Fibroblast of skin of back (primary cell): Measurements from ENCODE around the gene HOXC12.

Source experiments
- DNase-seq: peaks from one replicate; pipeline ENCODE4 v3.0.0-alpha.2; 2013

Gene HOXC12

DNA sequence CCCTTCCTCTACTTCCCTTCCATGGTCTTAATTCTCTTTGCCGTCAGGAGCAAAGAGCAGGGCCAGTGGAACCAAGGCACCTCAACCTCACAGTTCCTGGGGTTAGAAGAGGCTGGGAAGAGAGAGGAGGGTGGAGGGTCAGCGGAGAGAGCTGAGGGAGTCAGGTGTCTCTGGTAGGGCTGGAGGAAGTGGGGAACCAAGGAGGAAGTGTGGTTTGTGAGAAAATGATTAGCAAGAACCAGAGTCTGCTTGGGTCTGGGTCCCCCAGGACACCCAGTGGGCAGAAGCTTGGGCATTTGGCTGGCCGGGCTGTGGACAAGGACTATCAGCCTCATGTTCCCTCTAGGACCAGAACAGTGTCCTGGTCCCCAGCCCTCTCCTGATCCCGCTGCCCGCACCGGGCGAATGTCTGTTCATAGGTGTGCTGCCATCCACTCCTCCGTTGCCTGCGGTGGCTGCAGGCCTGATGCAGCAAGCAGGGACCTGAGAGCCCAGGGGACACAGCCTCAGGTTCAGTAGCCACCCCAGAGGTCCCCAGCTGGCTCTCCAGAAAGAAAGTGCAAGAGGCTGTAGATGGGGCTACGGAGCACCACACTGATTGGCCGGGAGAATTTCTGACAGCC lies 2.3 kb downstream of the HOXC12 start:
- DNase-seq = no peak

DNA sequence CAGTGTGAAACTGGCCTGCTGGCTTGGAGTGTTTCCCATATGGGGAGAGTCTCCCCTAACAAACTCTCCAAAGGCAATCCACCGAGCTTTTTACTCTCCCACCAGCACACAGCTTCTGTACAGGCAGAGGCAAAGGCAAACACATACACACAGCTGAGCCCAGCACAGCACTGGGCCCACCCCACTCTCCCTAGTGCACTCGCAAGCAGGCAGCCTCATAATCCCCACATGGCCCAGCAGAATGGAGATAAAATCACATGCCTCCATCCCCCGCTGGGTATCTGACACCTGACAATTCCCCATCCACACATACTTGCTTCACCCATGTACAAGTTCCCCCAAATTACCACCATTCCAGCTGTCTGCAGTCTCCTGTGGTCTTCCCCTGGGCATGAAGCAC lies 3.4 kb downstream of the HOXC12 start:
- DNase-seq = no peak

DNA sequence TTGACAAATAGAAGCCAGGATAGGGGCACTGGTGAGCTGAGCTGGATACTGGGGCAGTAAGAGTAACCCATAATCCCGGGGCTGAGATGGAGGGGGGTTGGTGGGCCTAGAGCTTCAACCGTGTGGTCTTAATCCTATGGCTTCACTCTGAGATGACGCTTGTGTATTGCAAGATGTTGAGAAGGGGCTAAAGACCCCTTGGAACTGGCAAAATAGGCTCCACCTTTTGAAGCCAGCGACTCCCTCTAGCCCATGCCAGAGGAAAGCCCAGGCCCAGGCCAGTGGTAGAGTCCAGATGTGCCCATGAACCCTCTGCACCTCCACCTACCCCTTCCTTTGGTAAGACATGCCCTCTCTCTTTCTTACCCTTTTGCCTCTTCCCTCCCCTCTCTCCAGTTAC lies 4.6 kb downstream of the HOXC12 start:
- DNase-seq = no peak

GRCh38 chr12:53960187-53961024 lies 5.7 kb downstream of the HOXC12 start:
- no peak for DNase-seq

DNA sequence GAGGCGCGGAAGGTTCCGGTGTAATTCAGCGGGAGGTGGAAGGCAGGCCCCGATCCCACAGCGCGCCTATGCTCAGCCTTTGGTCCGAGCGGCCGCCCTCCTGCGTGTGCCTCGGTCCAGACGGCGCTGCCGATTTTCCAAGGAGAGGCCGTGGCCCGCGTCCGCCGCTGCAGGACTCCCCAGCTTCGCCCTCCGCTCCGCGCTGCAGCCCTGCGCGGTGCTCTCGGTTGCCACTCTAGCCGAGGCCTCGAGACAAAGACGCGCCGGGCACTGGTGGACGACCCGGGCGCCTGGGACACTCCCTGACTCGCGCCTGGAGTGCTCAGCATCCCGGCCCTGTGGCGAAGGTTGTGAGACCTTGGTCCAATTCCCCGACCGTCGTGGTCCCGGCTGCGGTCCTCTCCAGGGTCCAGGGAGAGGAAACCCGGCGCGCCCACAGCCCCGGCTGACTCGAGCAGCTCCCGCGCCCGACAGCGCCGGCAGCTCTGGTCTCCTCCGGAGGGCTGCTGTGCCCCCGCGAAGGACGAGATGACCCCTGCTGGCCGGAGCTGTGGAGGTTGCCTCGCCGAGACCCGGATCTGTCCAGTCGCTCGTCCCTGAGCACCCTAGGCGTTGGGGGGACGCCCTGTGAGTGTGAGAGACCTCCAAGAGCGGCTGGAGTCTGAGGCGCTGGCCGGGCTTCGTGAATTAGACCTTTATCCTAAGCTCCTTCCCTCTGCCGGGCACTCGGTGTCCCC lies 6.5 kb downstream of the HOXC12 start:
- no peak for DNase-seq

DNA sequence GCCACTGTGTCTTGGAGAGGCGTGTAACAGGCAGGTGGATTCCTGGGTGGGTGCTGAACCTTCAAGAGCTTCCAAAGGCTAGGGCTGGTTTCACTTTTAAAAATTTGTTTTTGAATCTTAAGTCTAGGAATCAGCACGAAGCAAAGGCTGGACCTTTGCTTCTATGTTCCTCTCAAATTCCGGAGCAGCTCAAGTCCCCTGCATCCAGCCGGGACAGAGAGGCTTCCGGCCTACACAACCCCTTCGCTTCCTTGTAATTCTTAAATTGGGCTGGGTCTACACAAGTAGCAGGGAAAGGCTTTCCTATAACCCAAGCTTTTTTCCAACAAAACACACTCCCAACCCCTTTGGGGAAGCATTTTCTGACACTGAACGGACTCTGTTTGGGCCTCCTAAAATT lies 8.3 kb downstream of the HOXC12 start:
- no peak for DNase-seq

DNA sequence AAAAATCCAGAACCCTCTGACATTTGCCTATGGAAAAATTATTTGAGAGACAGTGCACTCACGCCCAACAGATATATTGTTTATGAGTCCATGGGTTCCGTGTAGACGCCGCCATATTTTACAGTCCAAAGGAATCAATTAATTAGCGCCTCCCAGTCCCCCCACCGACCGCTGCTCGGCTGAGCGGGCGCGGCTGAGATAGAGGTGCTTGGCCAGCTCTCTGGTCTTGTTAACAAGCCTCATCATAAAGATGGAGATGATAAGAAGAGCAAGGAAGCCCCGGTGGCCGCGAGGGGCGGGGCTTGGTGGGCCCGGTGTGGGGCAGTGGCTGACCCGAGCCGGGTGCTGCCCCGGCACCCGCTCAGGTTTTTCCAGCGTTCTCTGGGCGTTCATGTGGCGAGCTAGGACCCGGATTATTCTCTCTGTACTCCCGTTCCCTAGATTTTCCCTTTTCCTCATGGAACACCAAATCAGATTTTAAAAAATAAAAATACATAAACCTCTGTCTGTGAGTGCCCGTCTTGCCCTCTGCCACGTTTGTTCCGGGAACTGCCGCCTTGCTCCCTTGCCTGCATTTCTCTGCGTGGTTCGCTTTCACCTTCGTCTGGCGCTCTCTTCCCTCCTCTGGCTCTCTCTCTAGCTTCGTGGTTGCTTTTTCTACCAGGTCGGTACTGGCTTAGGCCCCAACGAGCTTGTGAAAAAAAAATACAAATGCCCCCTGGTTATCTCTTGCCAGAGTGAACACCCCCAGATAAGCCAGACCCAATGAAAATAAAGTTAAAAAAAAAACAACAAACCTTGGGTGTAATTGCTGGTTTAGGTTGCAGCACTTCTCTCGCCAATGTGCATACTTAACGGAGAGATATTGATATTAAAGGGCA lies 9.0 kb downstream of the HOXC12 start:
- no peak for DNase-seq

GRCh38 chr12:53964315-53964713 lies 9.6 kb downstream of the HOXC12 start:
- no peak for DNase-seq

GRCh38 chr12:53965281-53966084 lies 10.8 kb downstream of the HOXC12 start:
- no peak for DNase-seq

GRCh38 chr12:53966085-53966384 lies 11.3 kb downstream of the HOXC12 start:
- no peak for DNase-seq

- DNase-seq = no peak
Measured at GRCh38 chr12:53966385-53967133, 11.9 kb downstream of the HOXC12 start.

GRCh38 chr12:53967421-53967925 lies 12.8 kb downstream of the HOXC12 start:
- DNase-seq = no peak

DNA sequence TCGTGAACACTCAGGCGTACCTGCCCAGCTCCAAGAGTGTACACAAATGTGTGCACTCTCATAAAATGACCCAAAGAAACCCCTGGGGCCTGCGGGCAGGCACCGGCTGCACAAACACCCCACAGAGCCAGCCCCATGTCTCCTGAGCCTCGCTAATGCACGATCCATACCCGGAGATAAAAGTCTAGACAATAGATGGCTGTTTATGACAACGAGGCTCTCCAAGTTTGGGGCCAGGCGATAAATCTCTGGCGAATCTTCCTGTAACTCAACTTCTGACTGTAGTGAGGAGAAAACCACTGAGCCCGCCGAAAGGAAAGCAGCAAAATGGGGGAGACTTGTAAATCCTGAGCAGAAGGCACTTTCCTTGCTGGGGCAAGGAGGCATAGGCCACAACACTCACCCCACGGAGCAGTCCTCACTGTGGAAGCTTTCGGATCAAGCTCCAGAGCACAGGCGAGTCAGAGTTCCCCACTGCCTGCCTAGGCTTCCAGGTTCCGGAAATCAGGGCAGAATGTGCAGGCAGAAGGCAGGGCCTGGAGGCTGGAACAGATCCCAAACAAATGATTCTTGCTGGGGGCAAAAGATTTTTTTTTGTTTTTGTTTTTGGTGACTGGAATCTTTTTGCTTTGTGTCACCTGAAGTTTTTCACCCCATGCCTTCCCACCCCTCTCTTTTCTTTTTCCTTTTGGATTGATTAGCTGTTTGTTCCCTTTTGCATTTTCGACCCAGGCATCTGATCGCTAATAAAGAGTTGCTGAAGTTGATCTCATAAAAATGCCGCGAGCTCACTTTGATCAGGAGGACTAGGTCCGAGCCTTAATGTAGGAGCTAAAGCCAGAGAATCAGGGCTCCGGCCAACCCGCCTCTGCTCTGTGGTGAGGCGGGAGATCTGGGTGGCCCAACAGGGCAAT lies 13.8 kb downstream of the HOXC12 start:
- no peak for DNase-seq

- DNase-seq = no peak
Measured at GRCh38 chr12:53969588-53970259, 15.0 kb downstream of the HOXC12 start.

DNA sequence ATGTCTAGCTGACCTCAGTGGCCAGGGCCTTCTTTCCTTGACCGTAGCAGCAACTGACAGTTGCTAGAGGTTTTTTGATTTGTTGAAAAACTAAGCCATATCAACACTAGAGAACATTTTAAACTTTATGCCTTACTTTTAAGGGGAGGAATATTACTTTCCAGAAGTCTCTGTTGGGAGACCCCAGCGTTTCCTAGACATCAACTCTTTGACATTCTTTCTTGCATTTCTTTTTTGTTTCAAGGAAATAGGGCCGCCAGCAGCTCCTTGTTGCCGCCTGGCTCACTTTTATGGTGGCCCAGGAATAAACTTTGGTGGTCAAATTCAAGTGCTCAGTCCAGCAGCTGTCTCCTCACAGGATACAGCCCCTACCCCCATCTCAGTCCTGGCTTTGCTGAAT lies 15.7 kb downstream of the HOXC12 start:
- no peak for DNase-seq

DNA sequence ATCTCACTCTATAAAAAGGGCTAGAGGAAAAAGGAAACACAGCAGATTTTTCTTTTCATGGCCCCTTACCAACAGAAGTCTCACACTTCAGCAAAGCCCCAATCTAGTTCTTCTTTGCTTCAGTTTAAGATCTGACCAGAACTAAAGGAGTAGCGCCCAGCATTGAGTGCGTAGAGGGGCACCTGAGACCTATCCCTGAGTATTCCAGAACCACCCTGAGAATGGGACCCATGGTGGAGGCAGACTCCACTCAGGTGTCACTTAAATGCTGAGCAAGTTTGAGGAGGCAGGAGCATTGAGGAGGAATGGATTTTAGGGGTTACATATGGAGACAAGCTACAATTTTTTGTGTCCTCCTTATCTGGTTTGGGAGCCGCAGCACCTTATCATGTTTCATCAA lies 16.4 kb downstream of the HOXC12 start:
- no peak for DNase-seq

- DNase-seq = no peak
Measured at GRCh38 chr12:53971686-53972085, 17.0 kb downstream of the HOXC12 start.

- no peak for DNase-seq
Measured at GRCh38 chr12:53972152-53972702, 17.5 kb downstream of the HOXC12 start.

- no peak for DNase-seq
Measured at GRCh38 chr12:53972722-53973235, 18.1 kb downstream of the HOXC12 start, which contains the start of gene HOXC11. Gene HOXC11, plus strand, starts transcription at chr12:53973126. Its CDS starts 116 bp downstream, at chr12:53973242.
